Measurements from ENCODE around the gene GOLGA6L2. TPM values are rescaled to one million over a fixed set of nuclear protein-coding genes. Genes with fewer than 3 reads are reported as not detected.
"Not testable (repeated sequence)": the region's sequence is repeated elsewhere in the genome, so short reads cannot be mapped to it uniquely, and the experiment has no call there.

GOLGA6L2 gene
- total RNA-seq, 1 donor from 2014 or later = 0.12 TPM

DNA sequence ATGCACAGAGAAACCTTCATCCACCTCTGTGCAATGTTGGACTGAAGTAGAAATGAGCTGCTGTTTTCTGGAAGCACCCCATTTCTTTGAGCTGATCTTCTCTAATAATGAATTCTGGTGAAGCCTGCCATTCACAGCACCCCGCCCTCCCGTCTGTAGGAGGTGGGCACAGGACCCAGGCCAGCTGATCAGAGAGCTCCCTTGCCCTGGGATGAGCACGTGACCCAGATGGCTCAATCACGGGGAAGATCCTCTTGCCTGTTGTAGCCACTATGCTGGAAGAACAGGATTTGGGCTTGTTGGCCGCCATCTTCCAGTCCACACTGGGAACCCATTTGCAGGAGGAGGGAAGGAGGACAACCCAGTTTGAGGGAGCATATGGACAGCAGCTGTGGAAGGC is 44.5 kb downstream of the GOLGA6L2 start:
- TF ChIP-seq, protein P1, sequence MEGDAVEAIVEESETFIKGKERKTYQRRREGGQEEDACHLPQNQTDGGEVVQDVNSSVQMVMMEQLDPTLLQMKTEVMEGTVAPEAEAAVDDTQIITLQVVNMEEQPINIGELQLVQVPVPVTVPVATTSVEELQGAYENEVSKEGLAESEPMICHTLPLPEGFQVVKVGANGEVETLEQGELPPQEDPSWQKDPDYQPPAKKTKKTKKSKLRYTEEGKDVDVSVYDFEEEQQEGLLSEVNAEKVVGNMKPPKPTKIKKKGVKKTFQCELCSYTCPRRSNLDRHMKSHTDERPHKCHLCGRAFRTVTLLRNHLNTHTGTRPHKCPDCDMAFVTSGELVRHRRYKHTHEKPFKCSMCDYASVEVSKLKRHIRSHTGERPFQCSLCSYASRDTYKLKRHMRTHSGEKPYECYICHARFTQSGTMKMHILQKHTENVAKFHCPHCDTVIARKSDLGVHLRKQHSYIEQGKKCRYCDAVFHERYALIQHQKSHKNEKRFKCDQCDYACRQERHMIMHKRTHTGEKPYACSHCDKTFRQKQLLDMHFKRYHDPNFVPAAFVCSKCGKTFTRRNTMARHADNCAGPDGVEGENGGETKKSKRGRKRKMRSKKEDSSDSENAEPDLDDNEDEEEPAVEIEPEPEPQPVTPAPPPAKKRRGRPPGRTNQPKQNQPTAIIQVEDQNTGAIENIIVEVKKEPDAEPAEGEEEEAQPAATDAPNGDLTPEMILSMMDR (IDR thresholded peaks at IDR 0.05; ENCODE audit: unreplicated experiment) = no peak
- Mint-ChIP-seq H3K36me3 (ENCODE audit: insufficient read depth) (no peaks in the 10 kb centered on the region), H3K4me3 (ENCODE audit: low read depth) (no peak overlapping the region), H3K27ac (no peak overlapping the region), H3K9me3 (ENCODE audit: low read depth) (peaks cover 15% of the 10 kb centered on the region), H3K4me1 (ENCODE audit: low read depth) (no peaks in the 10 kb centered on the region), H3K27me3 (no peaks in the 10 kb centered on the region)
- no peak for DNase-seq (ENCODE audit: low spot score, unreplicated experiment)

GRCh38 chr15:23402140-23402539 is 44.9 kb downstream of the GOLGA6L2 start:
- TF ChIP-seq, protein P1 (IDR thresholded peaks at IDR 0.05; ENCODE audit: unreplicated experiment) = no peak
- Mint-ChIP-seq H3K36me3 (ENCODE audit: insufficient read depth) (no peaks in the 10 kb centered on the region), H3K4me3 (ENCODE audit: low read depth) (no peak overlapping the region), H3K4me1 (ENCODE audit: low read depth) (no peaks in the 10 kb centered on the region), H3K27ac (no peak overlapping the region), H3K27me3 (no peaks in the 10 kb centered on the region), H3K9me3 (ENCODE audit: low read depth) (peaks cover 14% of the 10 kb centered on the region)
- no peak for DNase-seq (ENCODE audit: low spot score, unreplicated experiment)

- H3K4me1 Mint-ChIP-seq (ENCODE audit: low read depth) = no peaks in the 10 kb centered on the region
- no peak overlapping the region for H3K4me3 Mint-ChIP-seq (ENCODE audit: low read depth)
- no peak overlapping the region for H3K27ac Mint-ChIP-seq
- no peaks in the 10 kb centered on the region for H3K27me3 Mint-ChIP-seq
- TF ChIP-seq, protein P1 (IDR thresholded peaks at IDR 0.05; ENCODE audit: unreplicated experiment) = no peak
- H3K36me3 Mint-ChIP-seq (ENCODE audit: insufficient read depth) = no peaks in the 10 kb centered on the region
- H3K9me3 Mint-ChIP-seq (ENCODE audit: low read depth) = peaks cover 9% of the 10 kb centered on the region
- DNase-seq (ENCODE audit: low spot score, unreplicated experiment) = no peak
Measured at GRCh38 chr15:23401627-23402026, 45.4 kb downstream of the GOLGA6L2 start.

- not testable (repeated sequence) for H3K27ac Mint-ChIP-seq; H3K27me3 Mint-ChIP-seq; H3K4me3 Mint-ChIP-seq (ENCODE audit: low read depth); H3K36me3 Mint-ChIP-seq (ENCODE audit: insufficient read depth); H3K4me1 Mint-ChIP-seq (ENCODE audit: low read depth); DNase-seq (ENCODE audit: low spot score, unreplicated experiment); H3K9me3 Mint-ChIP-seq (ENCODE audit: low read depth)
Measured at GRCh38 chr15:23399207-23399606, 47.8 kb downstream of the GOLGA6L2 start.

- not testable (repeated sequence) for H3K27me3 Mint-ChIP-seq; H3K27ac Mint-ChIP-seq; H3K4me1 Mint-ChIP-seq (ENCODE audit: low read depth); H3K36me3 Mint-ChIP-seq (ENCODE audit: insufficient read depth); H3K4me3 Mint-ChIP-seq (ENCODE audit: low read depth); DNase-seq (ENCODE audit: low spot score, unreplicated experiment); H3K9me3 Mint-ChIP-seq (ENCODE audit: low read depth)
Measured at GRCh38 chr15:23398357-23398756, 48.7 kb downstream of the GOLGA6L2 start.

GRCh38 chr15:23397779-23398178 is 49.3 kb downstream of the GOLGA6L2 start:
- no peaks in the 10 kb centered on the region for H3K36me3 Mint-ChIP-seq (ENCODE audit: insufficient read depth)
- no peaks in the 10 kb centered on the region for H3K27me3 Mint-ChIP-seq
- peaks cover 5% of the 10 kb centered on the region for H3K9me3 Mint-ChIP-seq (ENCODE audit: low read depth)
- no peak overlapping the region for H3K4me3 Mint-ChIP-seq (ENCODE audit: low read depth)
- no peak for DNase-seq (ENCODE audit: low spot score, unreplicated experiment)
- TF ChIP-seq, protein P1 (IDR thresholded peaks at IDR 0.05; ENCODE audit: unreplicated experiment) = no peak
- H3K27ac Mint-ChIP-seq = no peak overlapping the region
- H3K4me1 Mint-ChIP-seq (ENCODE audit: low read depth) = no peaks in the 10 kb centered on the region
